K562 (cell line): ENCODE data around the gene FGF11. TPM values are rescaled to one million over a fixed set of nuclear protein-coding genes. Genes with fewer than 3 reads are reported as not detected.

Experiments used
- ATF7 ChIP-seq: fragments of 450-650 bp; IDR thresholded peaks from 2 replicates; pipeline ENCODE4 v1.7.1; 2014; ENCODE audit warnings: mild to moderate bottlenecking, moderate library complexity
- CTBP1 ChIP-seq: fragments of 450-650 bp; IDR thresholded peaks from 2 replicates; pipeline ENCODE4 v1.6.1; 2016; ENCODE audit warnings: borderline replicate concordance
- E4F1 ChIP-seq: fragments of 250-450 bp; sonication (Bioruptor Pico); IDR thresholded peaks from 2 replicates; pipeline ENCODE4 v1.5.0; 2021; ENCODE audit warnings: mild to moderate bottlenecking, borderline replicate concordance
- FOXP4 ChIP-seq: sonication (generic); formaldehyde crosslinking; IDR thresholded peaks from 2 replicates; pipeline ENCODE4 v1.8.0; 2022; ENCODE audit warnings: mild to moderate bottlenecking, missing genetic modification reagents, borderline replicate concordance
- GABPA ChIP-seq: fragments of 200-800 bp; sonication (Bioruptor generic); conservative IDR thresholded peaks from 2 replicates; pipeline ENCODE4 v1.6.1; 2016; ENCODE audit warnings: low read depth, missing genetic modification characterization, missing compliant biosample characterization
- GABPB1 ChIP-seq: sonication (generic); formaldehyde crosslinking; IDR thresholded peaks from 2 replicates; pipeline ENCODE4 v1.8.0; 2022; ENCODE audit warnings: mild to moderate bottlenecking, missing genetic modification reagents
- HDAC1 ChIP-seq, 2 experiments: fragments of 450-650 bp; IDR thresholded peaks; 2 replicates each; pipeline ENCODE4 v1.6.1; 2016 to 2017; ENCODE audit warnings: inconsistent platforms in 1 of 2, mild to moderate bottlenecking in 1 of 2, moderate library complexity in 1 of 2
- KDM4B ChIP-seq, 2 experiments: fragments of 450-650 bp in 1 of 2; sonication (generic) in 1 of 2; IDR thresholded peaks; 2 replicates each; pipeline ENCODE4 v1.6.1; 2016 to 2017; ENCODE audit warnings: borderline replicate concordance in 2 of 2, antibody characterized with exemption in 1 of 2, low read depth in 1 of 2, mild to moderate bottlenecking in 1 of 2
- L3MBTL2 ChIP-seq: fragments of 450-650 bp; IDR thresholded peaks from 2 replicates; pipeline ENCODE4 v1.6.1; 2016; ENCODE audit warnings: mild to moderate bottlenecking, moderate library complexity
- LEF1 ChIP-seq: fragments of 450-650 bp; IDR thresholded peaks from 2 replicates; pipeline ENCODE4 v1.6.1; 2016; ENCODE audit warnings: mild to moderate bottlenecking
- MAZ ChIP-seq, 2 experiments: fragments of 450-650 bp in 1 of 2; sonication (generic) in 1 of 2; formaldehyde crosslinking; IDR thresholded peaks in 1 of 2; conservative IDR thresholded peaks in 1 of 2; 2 replicates each; pipeline versions ENCODE4 v1.4.0 to v1.5.0; 2020; ENCODE audit warnings: mild to moderate bottlenecking in 1 of 2, missing genetic modification reagents in 1 of 2
- MTF1 ChIP-seq: fragments of 250-450 bp; sonication (Bioruptor Pico); IDR thresholded peaks from 2 replicates; pipeline ENCODE4 v1.9.0; 2021; ENCODE audit warnings: moderate library complexity, mild to moderate bottlenecking, inconsistent platforms, borderline replicate concordance
- MYBL2 ChIP-seq, 2 experiments: fragments of 450-650 bp in 1 of 2; sonication (generic) in 1 of 2; formaldehyde crosslinking in 1 of 2; IDR thresholded peaks; 2 replicates each; pipeline versions ENCODE4 v1.6.1 to v1.8.1; 2017 to 2022; ENCODE audit warnings: borderline replicate concordance in 1 of 2, inconsistent platforms in 1 of 2, low read depth in 1 of 2, mild to moderate bottlenecking in 1 of 2, missing genetic modification reagents in 1 of 2, moderate library complexity in 1 of 2
- NFRKB ChIP-seq: fragments of 450-650 bp; IDR thresholded peaks from 2 replicates; pipeline ENCODE4 v1.6.1; 2016; ENCODE audit warnings: low read depth
- NRF1 ChIP-seq, 2 experiments: fragments of 450-650 bp; IDR thresholded peaks in 1 of 2; conservative IDR thresholded peaks in 1 of 2; 2 replicates each; pipeline ENCODE4 v1.6.1; 2014; ENCODE audit warnings: mild to moderate bottlenecking in 2 of 2
- RBM15 ChIP-seq: fragments of 200-400 bp; formaldehyde crosslinking; IDR thresholded peaks from 2 replicates; pipeline ENCODE4 v1.6.1; 2018; ENCODE audit warnings: mild to moderate bottlenecking, low read length, moderate library complexity; ENCODE audit not compliant: insufficient read depth
- SUPT5H ChIP-seq: fragments of 450-650 bp; IDR thresholded peaks from 2 replicates; pipeline ENCODE4 v1.6.1; 2016
- TGIF2 ChIP-seq: sonication (generic); formaldehyde crosslinking; IDR thresholded peaks from 2 replicates; pipeline ENCODE4 v1.8.1; 2022; ENCODE audit warnings: mild to moderate bottlenecking, missing genetic modification reagents, moderate library complexity
- ZFX ChIP-seq: sonication (generic); formaldehyde crosslinking; IDR thresholded peaks from 2 replicates; pipeline ENCODE4 v1.8.0; 2022; ENCODE audit warnings: mild to moderate bottlenecking, missing genetic modification reagents, moderate library complexity
- ZNF639 ChIP-seq, 2 experiments: fragments of 200-800 bp in 1 of 2; sonication (Bioruptor generic) in 1 of 2; sonication (generic) in 1 of 2; formaldehyde crosslinking in 1 of 2; IDR thresholded peaks in 1 of 2; conservative IDR thresholded peaks in 1 of 2; 2 replicates each; pipeline versions ENCODE4 v1.5.0 to v1.6.1; 2016 to 2020; ENCODE audit warnings: missing compliant biosample characterization in 1 of 2, missing genetic modification characterization in 1 of 2, missing genetic modification reagents in 1 of 2
- polyA plus RNA-seq, 8 experiments: library from polyadenylated mRNA; depleted of rRNA in 4 of 8; stranded (reverse) in 5 of 8; unstranded in 3 of 8; fragments of >200 nt; fragmentation: Nextera tagmentation in 2 of 8; fragmentation: Illumina TruSeq in 1 of 8; extraction: Ambion mirVana in 2 of 8; extraction: Trizol in 1 of 8; gene quantifications; 2 replicates each; pipeline versions ENCODE4 v1.2.1 to v1.2.3, GENCODE V29; 2011 to 2014; ENCODE audit warnings: inconsistent platforms in 1 of 8, missing spikeins in 1 of 8
- total RNA-seq, 7 experiments: library from RNA; depleted of rRNA in 6 of 7; stranded (reverse); fragments of >200 nt in 6 of 7; fragmentation: Illumina TruSeq in 2 of 7; extraction: Trizol in 2 of 7; gene quantifications; 2 replicates each; pipeline versions ENCODE4 v1.2.1 to v1.2.3, GENCODE V29; 2011 to 2021; ENCODE audit warnings: low replicate concordance in 1 of 7

The FGF11 gene
- total and polyA plus RNA-seq, 9 of the 15 experiments (the other 6 are each of a cell fraction or from before 2014, with no cell fraction given) = 1.2 to 7.5 (median 3.0) TPM

DNA sequence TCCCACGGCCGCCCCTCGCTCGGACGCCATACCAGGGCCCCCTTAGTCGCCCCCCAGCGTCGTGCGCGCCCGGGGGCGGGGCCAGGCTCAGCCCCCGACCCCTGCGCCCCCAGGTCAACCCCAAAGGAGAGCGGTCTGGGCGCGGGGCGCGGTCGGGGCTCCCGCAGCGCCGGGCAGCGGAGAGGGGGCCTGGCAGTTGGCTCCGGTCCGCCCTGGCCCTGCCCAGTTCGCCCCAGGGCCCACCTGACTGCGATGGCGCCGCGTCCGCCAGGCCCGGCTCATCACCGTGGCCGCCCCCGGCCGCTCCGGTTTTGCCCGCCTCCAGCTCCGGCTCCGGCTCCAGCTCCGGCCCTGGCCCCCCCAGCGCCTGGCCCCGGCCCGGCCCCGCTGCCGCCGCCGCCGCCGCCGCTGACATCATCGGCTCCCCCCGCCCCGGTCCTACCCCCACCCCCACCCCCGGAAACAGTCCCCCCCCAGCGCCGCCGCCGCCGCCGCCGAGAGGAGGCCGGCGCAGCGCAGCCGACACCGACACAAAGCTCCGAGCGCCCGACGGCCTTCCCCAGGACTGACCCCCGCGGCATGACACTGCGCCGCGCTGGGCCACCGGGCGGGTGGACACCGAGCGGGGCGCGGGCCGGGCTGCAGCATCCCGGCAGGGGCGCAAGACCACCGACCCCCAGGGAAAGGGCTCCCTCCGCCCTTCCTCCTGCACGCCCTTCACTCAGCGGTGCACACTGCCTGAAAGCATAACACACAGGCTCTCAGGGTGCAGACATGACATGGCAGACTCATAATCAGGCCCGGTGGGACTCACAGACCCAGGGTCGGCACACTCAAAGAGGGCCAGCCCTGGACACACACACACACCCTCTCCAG is 40.1 kb downstream of the FGF11 start, which contains the start of gene ZBTB4 (continued):
- TF ChIP-seq TGIF2 (CRISPR knock-in tag) (0 out of 2 replicates have a peak, but pooled peaks have one; percentile 15), MTF1 (CRISPR knock-in tag) (no peak), MYBL2 (IDR thresholded peaks at IDR 0.05; ENCODE audit: low read depth) (no peak), MYBL2 (CRISPR knock-in tag; IDR thresholded peaks at IDR 0.05; ENCODE audit: borderline replicate concordance) (no peak), E4F1 (no peak), GABPB1 (CRISPR knock-in tag) (peak; percentile 55; the same call in 1 of the 2 replicates), GABPA (peak; percentile 81), ZFX (CRISPR knock-in tag) (peak; percentile 86), L3MBTL2 (0 out of 2 replicates have a peak, but pooled peaks have one; percentile 40), CTBP1 (no peak), HDAC1 (IDR thresholded peaks at IDR 0.05) (peak in 1 of 2 experiments; percentile 45; a peak in 1 of 4 replicates), RBM15 (no peak), FOXP4 (CRISPR knock-in tag) (peak; percentile 65; the same call in 1 of the 2 replicates), ATF7 (0 out of 2 replicates have a peak, but pooled peaks have one; percentile 23), KDM4B (IDR thresholded peaks at IDR 0.05; ENCODE audit: borderline replicate concordance in 2 of 2, low read depth in 1 of 2) (0 out of 4 replicates have a peak, but pooled peaks of 1 of the 2 experiments have one; percentile 12), NFRKB (0 out of 2 replicates have a peak, but pooled peaks have one; percentile 33), SUPT5H (0 out of 2 replicates have a peak, but pooled peaks have one; percentile 29), MAZ (CRISPR knock-in tag; conservative IDR thresholded peaks at IDR 0.05 in 1 of 2, IDR thresholded peaks at IDR 0.05 in 1 of 2) (0 out of 4 replicates have a peak, but pooled peaks of 1 of the 2 experiments have one; percentile 18), NRF1 (conservative IDR thresholded peaks at IDR 0.05 in 1 of 2, IDR thresholded peaks at IDR 0.05 in 1 of 2) (peak; percentile 59 to 70), LEF1 (no peak), ZNF639 (CRISPR knock-in tag; conservative IDR thresholded peaks at IDR 0.05 in 1 of 2, IDR thresholded peaks at IDR 0.05 in 1 of 2) (peak in 1 of 2 experiments; percentile 97; a peak in 2 of 4 replicates)
